HG03066 (cell line): ENCODE measurements around the gene CPNE2.
"Not testable (repeated sequence)": the region's sequence is repeated elsewhere in the genome, so short reads cannot be mapped to it uniquely, and the experiment has no call there.

ENCODE experiments used
- ATAC-seq: cut with Tn5 transposase; IDR thresholded peaks from one replicate; pipeline ENCODE4 v1.9.1; 2021; ENCODE audit warnings: low read depth; ENCODE audit not compliant: unreplicated experiment

The CPNE2 gene

GRCh38 chr16:57096192-57096591 lies 3.8 kb downstream of the CPNE2 start:
- ATAC-seq: no peak

GRCh38 chr16:57096793-57097192 lies 4.4 kb downstream of the CPNE2 start:
- ATAC-seq: no peak

DNA sequence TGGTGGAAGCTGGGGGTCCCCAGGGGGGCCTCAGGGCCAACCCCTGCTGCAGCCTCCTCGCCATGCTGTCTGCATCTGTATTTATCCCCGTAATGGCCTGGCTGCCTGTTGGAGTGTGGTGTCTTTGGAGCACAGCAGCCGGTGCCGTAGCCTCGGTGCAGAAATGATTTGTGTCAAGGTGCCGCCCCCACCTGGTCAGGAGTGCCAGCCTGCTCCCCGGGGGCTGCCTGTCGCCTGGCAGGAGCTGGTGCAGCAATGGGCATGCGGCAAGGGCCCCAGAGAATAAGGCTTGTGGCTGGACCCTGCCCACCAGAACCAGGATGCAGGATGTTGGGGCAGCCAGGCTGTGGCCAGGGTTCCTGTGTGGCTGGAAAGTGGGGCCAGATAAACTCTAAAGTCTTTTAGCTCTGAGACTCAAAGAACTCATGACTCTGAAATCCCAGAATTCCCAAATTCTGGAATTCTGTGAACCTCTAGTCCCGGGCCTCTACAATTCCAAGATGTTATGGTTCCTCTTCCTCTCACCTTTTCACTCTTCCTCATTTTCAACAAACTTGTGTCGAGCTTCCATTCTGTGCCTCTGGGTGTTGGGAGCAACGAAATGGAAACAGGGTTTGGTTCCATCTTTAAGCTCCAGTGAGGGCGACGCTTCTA lies 5.9 kb downstream of the CPNE2 start:
- no peak for ATAC-seq

GRCh38 chr16:57099965-57100364 lies 7.6 kb downstream of the CPNE2 start:
- not testable (repeated sequence) for ATAC-seq

GRCh38 chr16:57100445-57100844 lies 8.1 kb downstream of the CPNE2 start:
- ATAC-seq: no peak

DNA sequence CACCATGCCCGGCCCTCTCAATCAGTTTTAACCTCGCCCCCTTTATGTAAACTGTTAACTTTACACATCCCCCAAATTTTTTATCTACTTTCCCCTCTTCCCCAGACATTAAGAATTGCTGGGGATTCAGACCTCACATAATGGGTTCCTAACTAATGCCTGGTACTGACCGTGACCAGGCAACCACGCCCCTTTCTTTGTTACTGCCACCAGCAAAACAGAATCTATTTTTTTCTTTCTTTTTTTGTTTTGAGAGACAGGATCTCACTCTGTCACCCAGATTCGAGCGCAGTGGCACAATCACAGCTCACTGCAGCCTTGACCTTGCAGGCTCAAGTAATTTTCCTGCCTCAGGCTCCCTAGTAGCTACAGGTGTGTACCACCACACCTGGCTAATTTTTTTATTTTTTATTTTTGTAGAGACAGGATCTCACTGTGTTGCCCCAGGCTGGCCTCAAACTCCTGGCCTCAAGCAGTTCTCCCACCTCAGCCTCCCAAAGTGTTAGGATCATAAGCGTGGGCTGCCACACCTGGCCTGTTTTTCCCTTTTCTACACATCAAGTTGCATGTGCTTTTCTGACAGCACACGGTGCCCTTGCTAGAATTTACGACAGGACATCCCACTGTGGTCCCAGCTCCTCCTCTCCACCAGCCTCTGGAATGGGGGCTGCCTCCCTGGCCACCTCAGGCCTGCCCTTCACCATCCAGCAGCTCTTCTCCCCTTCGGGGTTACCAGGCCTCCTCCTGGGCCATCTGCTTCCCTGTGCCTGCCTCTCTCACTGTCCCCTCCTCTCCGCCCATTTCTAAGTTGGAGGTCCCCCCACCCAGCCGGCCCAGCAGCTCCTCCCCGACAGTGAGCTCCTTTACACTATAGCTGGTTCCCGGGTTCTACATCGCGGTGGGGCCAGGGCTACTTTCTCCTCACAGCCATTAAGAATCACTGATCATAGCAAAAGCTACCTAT lies 10.8 kb downstream of the CPNE2 start:
- ATAC-seq: no peak

DNA sequence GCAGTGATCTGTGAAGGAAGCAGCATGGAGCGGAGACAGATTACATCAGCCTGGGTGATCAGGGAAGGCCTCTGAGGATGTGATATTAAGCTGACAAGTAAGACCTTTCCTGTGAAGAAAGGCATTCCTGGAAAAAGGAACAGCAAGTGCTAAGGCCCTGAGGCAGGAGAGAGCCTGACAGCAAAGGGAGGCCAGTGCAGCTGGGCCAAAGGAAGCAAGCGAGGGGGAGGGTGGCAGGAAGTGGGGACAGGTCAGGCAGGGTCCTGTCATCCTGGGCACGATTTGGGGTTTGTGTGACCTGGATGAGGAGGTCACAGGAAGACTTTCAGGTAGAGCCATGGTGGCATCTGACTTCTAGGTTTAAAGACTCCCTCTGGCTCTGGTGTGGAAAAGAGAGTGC lies 12.3 kb downstream of the CPNE2 start:
- no peak for ATAC-seq

DNA sequence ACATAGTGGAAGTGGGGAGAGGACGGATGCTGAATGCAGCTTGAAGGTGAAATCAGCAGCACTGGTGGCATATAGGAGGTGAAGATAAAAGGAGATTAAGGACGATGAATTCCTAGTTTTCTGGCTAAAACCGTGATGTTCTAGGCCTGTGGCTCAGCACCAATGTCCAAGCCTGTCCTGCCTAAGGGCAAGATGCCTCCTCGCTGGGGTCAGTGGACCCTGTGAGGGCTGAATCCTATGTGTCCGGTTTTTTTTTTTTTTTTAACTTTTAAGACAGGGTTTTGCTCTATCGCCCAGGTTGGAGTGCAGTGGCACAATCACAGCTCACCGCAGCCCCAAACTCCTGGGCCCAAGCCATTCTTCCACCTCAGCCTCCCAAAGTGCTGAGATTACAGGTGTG lies 12.8 kb downstream of the CPNE2 start:
- no peak for ATAC-seq

GRCh38 chr16:57106767-57107166 lies 14.4 kb downstream of the CPNE2 start:
- no peak for ATAC-seq

- no peak for ATAC-seq
These were observed 15.0 kb downstream of the CPNE2 start for GRCh38 chr16:57107321-57107922.

GRCh38 chr16:57108432-57108831 lies 16.0 kb downstream of the CPNE2 start:
- no peak for ATAC-seq

DNA sequence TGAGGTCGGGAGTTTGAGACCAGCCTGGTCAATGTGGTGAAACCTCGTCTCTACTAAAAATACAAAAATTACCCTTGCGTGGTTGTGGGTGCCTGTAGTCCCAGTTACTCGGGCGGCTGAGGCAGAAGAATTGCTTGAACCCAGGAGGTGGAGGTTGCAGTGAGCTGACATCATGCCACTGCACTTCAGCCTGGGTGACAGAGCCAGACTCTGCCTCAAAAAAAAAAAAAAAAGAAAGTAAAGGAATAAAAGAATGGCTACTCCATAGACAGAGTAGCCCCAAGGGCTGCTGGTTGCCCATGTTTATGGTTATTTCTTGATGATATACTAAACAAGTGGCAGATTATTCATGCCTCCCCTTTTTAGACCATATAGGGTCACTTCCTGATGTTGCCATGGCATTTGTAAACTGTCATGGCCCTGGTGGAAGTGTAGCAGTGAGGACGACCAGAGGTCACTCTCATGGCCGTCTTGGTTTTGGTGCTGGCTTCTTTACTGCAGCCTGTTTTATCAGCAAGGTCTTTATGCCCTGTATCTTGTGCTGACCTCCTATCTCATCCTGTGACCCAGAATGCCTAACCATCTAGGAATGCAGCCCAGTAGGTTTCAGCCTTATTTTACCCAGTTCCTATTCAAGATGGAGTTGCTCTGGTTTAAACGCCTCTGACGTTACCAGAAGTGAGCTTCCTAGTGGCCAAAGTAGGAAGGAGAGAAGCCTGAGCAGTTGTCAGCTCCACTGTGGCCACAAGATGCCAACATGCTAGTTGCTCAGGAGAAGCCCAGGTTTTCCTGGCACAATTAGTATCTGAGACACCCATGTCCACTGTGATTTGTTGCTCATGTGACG lies 17.1 kb downstream of the CPNE2 start:
- ATAC-seq: not testable (repeated sequence)

GRCh38 chr16:57110937-57111336 lies 18.6 kb downstream of the CPNE2 start:
- ATAC-seq: no peak

DNA sequence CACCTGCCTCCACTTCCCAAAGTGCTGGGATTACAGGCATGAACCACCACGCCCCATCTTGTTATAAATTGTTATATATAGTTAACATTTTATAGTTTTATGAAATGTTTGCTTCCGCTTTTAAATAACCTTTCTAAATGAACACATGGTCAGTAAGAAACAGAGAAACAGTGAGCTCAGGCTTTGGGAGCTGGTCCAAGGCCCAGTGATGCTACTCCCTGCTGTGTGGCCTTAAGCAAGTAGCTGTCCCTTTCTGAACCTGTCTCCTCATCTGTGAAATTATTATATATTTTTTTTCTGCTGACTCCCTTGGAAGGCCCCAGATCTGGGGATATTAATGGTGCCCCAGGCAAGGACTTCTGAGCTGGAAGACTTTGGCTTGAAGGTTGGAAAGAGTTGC lies 19.0 kb downstream of the CPNE2 start:
- ATAC-seq: no peak

DNA sequence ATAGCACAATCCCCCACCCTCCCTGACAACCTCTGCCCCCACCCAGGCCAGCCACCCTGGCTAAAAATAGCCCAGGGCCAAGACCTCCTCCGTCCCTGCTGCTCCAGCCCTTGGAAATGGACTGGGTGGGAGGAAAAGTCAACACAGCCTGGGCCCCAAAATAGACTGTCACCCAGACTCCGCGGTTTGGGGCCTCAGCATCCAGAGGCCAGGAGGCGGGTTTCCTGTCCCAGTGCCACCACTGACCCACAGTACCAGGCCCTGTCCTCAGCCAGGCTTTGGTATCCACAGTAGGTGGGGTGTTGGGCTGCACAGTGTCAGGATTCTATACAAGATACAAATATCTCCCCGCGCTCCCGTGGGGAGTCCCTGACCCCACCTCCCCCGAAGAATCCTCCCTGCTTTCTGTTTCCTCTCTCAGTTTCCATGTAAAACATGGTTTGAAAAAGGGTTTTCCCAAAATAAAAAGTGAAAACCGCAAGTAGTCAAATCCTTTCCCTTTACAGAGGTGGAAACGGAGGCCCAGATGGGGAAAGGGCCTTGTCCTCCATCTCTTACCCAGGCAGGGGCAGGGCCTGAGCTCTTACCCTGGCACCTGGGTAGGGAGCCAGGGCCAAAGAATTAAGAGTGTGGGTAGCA lies 20.1 kb downstream of the CPNE2 start:
- no peak for ATAC-seq

- no peak for ATAC-seq
These were observed 20.7 kb downstream of the CPNE2 start for GRCh38 chr16:57113042-57113453.

DNA sequence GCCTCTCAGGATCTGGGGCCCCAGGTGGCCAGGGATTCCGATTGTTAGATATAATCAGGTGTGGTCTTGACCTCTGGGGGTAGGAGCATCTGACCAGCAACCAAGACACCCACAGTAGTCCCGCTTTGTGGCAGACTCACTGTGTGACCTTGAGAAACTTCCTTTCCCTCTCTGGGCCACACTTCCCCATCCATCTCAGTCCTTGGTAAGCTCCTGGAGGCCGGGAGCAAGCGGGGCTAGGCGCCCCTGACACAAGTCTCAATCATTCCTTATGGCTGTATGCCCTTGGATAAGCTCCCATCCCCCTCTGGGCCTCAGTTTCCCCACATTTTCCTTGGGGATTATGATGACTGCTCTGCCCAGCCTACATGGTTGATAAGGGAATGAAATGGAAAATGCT lies 21.3 kb downstream of the CPNE2 start:
- no peak for ATAC-seq

DNA sequence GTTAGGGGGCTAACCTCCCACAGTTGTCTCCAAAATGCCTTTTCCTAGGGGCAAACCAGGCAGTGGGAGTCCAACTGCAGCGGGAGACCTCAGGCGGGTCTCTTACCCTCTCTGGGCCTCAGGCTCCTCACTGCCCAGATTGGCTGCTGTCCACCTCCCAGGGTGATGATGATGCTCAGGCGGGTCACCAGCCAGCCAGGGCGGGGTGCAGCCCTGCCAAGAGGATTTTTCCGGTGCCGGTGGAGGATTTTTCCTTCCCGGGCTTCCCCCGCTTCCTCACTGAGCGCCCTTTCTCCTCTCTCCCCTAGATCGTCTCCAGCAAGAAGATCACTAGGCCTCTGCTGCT lies 22.8 kb downstream of the CPNE2 start:
- no peak for ATAC-seq

DNA sequence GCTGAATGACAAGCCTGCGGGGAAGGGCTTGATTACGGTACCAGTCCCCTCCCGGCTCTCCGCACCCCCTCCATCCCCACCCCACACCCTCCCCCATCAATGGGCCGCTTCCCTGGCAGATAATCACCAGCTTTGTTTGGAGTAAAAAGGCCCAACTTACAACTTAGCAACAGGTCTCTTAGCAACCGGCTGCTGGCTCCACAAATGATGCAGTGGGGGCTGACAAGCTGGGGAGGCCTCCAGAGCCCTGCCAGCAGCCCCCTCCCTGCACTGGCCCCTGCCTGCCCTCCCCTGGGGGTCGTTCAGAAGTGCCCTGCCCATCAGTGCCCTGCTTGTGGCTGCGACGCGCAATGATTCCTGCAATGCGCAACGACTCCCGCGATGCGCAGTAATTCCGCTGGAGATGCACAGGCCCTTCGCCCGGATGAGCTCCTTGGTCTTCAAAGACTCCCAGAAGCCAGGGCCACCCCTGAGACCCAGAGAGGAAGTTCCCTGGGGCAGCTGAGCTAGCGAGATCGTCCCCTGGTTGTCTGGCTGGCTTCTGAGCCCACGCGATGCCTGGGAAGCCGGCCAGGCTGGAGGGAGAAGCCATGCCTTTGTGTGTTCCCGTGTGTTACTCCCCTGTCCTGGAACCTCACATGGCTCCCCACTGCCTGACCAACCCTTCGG lies 23.3 kb downstream of the CPNE2 start:
- no peak for ATAC-seq
